GM10266 (cell line): ENCODE data around the gene LRRN1.
A peak's percentile ranks its signal among the peaks of the same experiment; 100 is the strongest.
"Not testable (repeated sequence)": the region's sequence is repeated elsewhere in the genome, so short reads cannot be mapped to it uniquely, and the experiment has no call there.

Source experiments
- DNase-seq: peaks from one replicate; pipeline ENCODE4 v3.0.0; 2012; ENCODE audit errors: extremely low spot score
- TF ChIP-seq, protein P1 (sequence below): IDR thresholded peaks from 2 replicates; pipeline ENCODE4 v1.5.1; 2012; ENCODE audit warnings: mild to moderate bottlenecking, low read depth; ENCODE audit not compliant: control insufficient read depth, insufficient read depth; ENCODE audit errors: missing control alignments

LRRN1 gene

DNA sequence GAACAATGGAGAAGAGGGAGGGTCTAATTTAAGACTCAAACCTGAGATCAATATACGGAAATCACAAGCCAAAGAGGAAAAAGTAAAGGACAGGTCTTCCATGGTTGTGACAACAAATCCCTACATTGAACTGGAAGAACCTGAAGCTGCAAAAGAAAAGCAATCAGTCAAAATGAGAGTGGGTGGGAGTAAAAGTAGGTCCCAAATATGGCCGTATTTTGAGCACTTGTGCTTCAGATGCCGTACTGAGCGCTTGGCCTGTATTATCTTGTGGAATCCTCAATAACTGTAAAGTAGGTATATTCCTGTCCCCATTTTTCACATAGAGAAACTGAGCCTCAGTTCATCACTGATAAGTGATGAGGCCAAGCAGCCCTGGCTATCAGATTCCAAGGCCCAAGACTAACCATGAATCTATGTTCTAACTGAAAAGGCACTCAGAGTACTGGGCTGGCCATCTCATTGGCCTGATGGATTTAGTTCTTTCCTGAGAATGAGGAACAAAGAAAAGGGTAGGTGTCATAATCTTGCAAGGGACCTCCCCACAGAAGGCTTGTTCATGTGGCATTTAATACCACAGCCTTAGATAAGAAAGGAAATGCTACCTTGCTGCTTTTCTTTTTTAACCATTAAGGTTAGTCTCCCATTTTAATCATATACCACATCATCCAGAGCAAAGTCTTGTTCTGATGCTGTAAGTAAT, 52.5 kb downstream of the LRRN1 start:
- peak; percentile 8 for DNase-seq

DNA sequence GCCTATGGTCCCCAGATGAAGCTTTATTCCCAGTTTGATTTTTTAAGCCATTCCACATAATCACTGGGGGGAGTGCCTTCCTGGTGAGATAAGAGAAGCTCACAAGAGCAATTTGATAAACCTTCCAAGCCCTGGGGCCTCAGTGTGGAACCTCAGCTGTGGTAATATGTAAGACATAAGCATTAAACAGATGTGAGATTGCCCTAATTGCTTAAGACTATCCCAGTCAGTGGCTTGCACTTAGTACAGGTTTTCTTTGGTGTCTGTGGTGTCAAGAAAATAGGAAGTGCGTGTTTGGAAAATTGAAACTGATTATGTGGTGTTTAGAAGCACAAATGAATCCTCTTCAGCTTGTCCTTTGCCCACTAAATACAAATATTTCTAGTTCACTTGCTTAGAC, 54.3 kb downstream of the LRRN1 start:
- TF ChIP-seq, protein P1, sequence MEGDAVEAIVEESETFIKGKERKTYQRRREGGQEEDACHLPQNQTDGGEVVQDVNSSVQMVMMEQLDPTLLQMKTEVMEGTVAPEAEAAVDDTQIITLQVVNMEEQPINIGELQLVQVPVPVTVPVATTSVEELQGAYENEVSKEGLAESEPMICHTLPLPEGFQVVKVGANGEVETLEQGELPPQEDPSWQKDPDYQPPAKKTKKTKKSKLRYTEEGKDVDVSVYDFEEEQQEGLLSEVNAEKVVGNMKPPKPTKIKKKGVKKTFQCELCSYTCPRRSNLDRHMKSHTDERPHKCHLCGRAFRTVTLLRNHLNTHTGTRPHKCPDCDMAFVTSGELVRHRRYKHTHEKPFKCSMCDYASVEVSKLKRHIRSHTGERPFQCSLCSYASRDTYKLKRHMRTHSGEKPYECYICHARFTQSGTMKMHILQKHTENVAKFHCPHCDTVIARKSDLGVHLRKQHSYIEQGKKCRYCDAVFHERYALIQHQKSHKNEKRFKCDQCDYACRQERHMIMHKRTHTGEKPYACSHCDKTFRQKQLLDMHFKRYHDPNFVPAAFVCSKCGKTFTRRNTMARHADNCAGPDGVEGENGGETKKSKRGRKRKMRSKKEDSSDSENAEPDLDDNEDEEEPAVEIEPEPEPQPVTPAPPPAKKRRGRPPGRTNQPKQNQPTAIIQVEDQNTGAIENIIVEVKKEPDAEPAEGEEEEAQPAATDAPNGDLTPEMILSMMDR = no peak
- no peak for DNase-seq

More for the DNA sequence above, 52.5 kb downstream of the LRRN1 start:
- TF ChIP-seq, protein P1 = no peak

DNA sequence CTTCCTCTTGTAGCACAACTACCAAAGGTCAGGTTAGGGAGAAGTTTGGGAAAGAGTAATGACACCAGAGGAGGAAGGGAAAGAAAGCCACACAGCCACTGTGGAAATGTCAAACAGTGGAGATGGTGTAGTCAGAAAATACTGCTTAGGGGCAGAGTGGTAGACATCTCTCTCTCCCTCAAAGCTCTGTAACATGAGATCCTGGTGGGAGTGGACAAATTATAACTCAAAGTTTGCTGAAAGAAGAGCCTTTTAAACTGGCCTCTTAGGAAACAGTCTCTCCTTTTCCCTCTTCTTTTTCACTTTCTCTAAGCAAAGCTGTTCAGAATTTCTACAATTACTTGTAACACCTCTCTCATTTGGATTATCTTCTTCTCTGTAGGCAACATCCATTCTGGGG, 55.8 kb downstream of the LRRN1 start:
- DNase-seq = no peak
- TF ChIP-seq, protein P1 = no peak

DNA sequence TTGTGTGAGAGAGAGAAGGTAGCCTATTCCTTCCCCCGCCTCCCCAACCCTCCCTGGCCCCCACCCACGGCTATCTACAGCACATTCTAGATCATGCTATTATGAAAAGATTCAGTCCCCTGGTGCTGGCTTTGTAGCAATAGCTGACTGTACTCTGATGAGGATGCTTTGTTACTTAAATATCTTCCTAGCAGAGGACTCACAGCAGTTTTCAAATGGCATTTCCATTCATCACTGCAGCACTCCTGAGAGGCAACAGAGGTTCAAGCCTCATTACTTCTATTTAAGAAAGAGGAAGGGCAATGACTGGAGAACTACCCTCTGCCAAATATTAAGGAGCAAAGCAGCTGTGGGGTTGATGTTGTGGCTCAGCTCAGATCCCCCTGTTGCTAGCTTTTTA, 61.0 kb downstream of the LRRN1 start:
- DNase-seq = no peak
- TF ChIP-seq, protein P1 = no peak

DNA sequence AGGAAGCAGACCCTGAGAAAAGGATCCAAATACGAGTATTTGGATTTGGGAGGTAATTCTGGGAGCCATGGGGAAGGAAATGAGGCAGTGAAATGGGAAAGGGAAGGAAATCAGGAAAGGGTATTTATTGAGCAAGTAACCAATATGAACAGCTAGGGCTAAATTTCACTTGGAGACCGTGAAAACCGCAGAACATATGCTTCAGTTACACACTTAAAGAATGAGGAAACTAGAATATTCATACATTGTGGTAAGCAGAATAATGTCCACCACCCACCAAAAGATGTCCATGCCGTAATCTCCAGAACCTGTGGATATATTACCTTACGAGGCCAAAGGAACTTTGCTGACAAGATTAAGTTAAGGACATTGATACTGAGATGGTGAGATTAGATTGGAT, 63.3 kb downstream of the LRRN1 start:
- DNase-seq = no peak
- TF ChIP-seq, protein P1 = no peak

DNA sequence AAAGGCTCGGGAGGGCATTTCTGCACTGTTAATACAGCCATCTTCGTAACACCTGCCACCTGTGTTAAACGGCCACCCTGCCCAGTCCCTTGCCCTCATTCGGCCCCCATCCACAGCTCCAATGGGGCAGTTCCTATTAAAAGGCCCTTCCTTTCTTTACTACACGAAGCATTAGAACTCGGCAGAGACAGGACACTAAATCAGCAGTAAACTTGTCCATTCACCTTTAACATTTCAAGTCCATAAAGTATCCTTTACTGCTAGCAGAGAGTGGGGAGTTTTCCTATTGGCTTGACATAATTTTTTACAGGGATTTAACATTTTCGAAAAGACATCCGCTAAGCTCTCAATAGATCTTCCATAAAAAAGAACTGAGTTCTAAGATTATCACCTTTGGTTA, 76.3 kb downstream of the LRRN1 start:
- TF ChIP-seq, protein P1 = no peak

DNA sequence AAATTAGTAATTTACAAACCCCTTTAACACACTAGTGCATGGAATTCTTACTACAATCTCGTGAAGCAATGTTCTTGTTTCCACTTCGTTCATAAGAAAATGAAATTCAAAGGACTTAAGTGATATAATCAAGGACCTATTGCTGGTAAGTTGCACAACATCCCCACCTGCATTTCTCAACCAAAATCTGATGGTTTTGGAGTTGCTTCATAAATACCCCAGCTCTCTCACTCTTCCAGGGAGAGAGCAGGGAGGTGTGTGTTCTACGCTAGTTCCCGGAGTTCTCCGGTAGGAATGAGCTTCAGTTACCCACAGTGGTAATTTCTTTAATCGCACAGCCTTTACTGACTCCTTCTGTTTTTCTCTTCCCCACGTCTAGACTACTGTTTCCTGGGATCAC, 81.8 kb downstream of the LRRN1 start:
- TF ChIP-seq, protein P1 = no peak
- DNase-seq = no peak

More for the DNA sequence above, 76.3 kb downstream of the LRRN1 start:
- DNase-seq = no peak

DNA sequence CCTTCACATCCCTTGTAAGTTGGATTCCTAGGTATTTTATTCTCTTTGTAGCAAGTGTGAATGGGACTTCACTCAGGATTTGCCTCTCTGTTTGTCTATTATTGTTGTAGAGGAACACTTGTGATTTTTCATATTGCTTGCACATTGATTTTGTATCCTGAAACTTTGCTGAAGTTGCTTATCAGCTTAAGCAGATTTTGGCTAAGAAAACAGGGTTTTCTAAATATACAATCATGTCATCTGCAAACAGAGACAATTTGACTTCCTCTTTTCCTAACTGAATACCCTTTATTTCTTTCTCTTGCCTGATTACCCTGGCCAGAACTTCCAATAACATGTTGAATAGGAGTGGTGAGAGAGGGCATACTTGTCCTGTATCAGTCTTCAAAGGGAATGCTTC, 88.1 kb downstream of the LRRN1 start:
- DNase-seq = not testable (repeated sequence)
